ENCODE measurements around the gene PPP1R11.

GRCh38 chr6:30074331-30075093, 7.5 kb downstream of the PPP1R11 start:
- TF ChIP-seq POLR2AphosphoS5 (IDR thresholded peaks at IDR 0.05; ENCODE audit: low read depth, low read length) (no peak), TAF1 (IDR thresholded peaks at IDR 0.05; ENCODE audit: borderline replicate concordance, insufficient read depth, low read length) (no peak), SIN3A (IDR thresholded peaks at IDR 0.05; ENCODE audit: borderline replicate concordance, insufficient read depth, low read length) (no peak), REST (IDR thresholded peaks at IDR 0.05; ENCODE audit: insufficient read depth in 1 of 2, low read depth in 2 of 2, low read length in 2 of 2) (no peak), FOXP2 (optimal IDR thresholded peaks at IDR 0.05; ENCODE audit: borderline replicate concordance, extremely low read depth, extremely low read length, insufficient read depth) (no peak)

All from PFSK-1 (cell line).